ENCODE measurements around the gene NCOA7. TPM values are rescaled to one million over a fixed set of nuclear protein-coding genes. Genes with fewer than 3 reads are reported as not detected.

The NCOA7 gene
- total and polyA plus RNA-seq, 10 of the 15 experiments (the other 5 are each of a cell fraction or from before 2014, with no cell fraction given): 18.9 to 50.3 (median 34.2) TPM

DNA sequence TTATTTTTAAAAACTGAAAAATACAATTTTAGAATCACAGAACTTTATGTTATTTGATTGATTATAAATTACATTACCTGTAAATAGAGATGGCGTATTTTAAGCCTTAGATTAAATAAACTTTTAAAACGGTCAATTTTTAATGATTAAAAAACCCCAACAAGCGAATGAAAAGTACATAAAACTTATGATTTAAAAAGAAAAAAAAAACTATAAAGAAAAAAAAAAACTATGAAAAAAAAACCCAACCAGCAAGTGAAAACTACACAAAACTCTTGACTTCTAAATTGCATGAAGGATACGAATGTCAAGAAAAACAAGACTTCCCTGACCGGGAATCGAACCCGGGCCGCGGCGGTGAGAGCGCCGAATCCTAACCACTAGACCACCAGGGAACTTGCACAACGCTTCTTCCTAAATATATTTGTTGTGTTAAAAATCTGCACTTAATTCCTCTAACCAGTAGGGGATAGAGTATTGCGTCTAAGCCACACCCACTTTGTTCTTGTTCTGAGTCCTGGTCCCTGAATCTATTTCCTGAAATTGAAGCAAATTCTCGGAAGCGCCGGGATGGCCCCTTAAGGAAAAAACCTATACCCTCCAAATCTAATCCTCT is 10.7 kb upstream of the NCOA7 start (continued):
- TF ChIP-seq EP300 (IDR thresholded peaks at IDR 0.05; ENCODE audit: borderline replicate concordance in 1 of 2, control insufficient read depth in 1 of 2, low read depth in 2 of 2, low read length in 2 of 2) (peak in 1 of 2 experiments; percentile 84; a peak in 1 of 4 replicates), EED (IDR thresholded peaks at IDR 0.05; ENCODE audit: low read depth) (0 out of 2 replicates have a peak, but pooled peaks have one; percentile 38), POU2F2 (IDR thresholded peaks at IDR 0.05; ENCODE audit: borderline replicate concordance, low read depth, low read length) (no peak), NFIC (IDR thresholded peaks at IDR 0.05; ENCODE audit: low read depth, low read length) (no peak), IKZF1 (conservative IDR thresholded peaks at IDR 0.05) (no peak; the same call in 1 of the 2 replicates), TBL1XR1 (IDR thresholded peaks at IDR 0.05; ENCODE audit: low read depth, low read length) (peak; percentile 66; the same call in 1 of the 2 replicates), SMARCA5 (IDR thresholded peaks at IDR 0.05) (peak; percentile 86), GABPA (IDR thresholded peaks at IDR 0.05; ENCODE audit: low read depth) (peak; percentile 63; the same call in 1 of the 2 replicates), ZNF207 (IDR thresholded peaks at IDR 0.05; ENCODE audit: borderline replicate concordance) (peak; percentile 57; the same call in 1 of the 2 replicates), HDAC6 (IDR thresholded peaks at IDR 0.05; ENCODE audit: unreplicated experiment) (peak; percentile 15), SREBF2 (IDR thresholded peaks at IDR 0.05; ENCODE audit: low read length) (peak; percentile 97), CHD2 (IDR thresholded peaks at IDR 0.05; ENCODE audit: borderline replicate concordance, low read depth, low read length) (no peak), STAT3 (IDR thresholded peaks at IDR 0.05; ENCODE audit: low read depth, low read length) (no peak), PAX5 (IDR thresholded peaks at IDR 0.05; ENCODE audit: borderline replicate concordance, low read depth, low read length) (peak; percentile 25; the same call in 1 of the 2 replicates)

Measured in GM12878 (cell line).